Measurements from ENCODE around the gene POFUT2. TPM values are rescaled to one million over a fixed set of nuclear protein-coding genes. Genes with fewer than 3 reads are reported as not detected.

The POFUT2 gene
- total RNA-seq, 1 donor from 2014 or later: 42.6 TPM

GRCh38 chr21:45297869-45298268 is 10.2 kb upstream of the POFUT2 start:
- DNase-seq (ENCODE audit: low spot score): no peak

GRCh38 chr21:45297329-45297728 is 9.6 kb upstream of the POFUT2 start:
- no peak for DNase-seq (ENCODE audit: low spot score)

GRCh38 chr21:45296638-45297037 is 8.9 kb upstream of the POFUT2 start:
- no peak for DNase-seq (ENCODE audit: low spot score)

- DNase-seq (ENCODE audit: low spot score): peak; percentile 43
Observed at GRCh38 chr21:45295576-45296365, 8.1 kb upstream of the POFUT2 start.

GRCh38 chr21:45294509-45295291 is 7.0 kb upstream of the POFUT2 start:
- DNase-seq (ENCODE audit: low spot score): peak; percentile 85

GRCh38 chr21:45293726-45294401 is 6.2 kb upstream of the POFUT2 start:
- peak; percentile 50 for DNase-seq (ENCODE audit: low spot score)

GRCh38 chr21:45293220-45293725 is 5.6 kb upstream of the POFUT2 start:
- peak; percentile 47 for DNase-seq (ENCODE audit: low spot score)

- peak; percentile 87 for DNase-seq (ENCODE audit: low spot score)
Observed at GRCh38 chr21:45292399-45293219, 4.9 kb upstream of the POFUT2 start.

GRCh38 chr21:45291613-45292398 is 4.1 kb upstream of the POFUT2 start:
- peak; percentile 46 for DNase-seq (ENCODE audit: low spot score)

- peak; percentile 46 for DNase-seq (ENCODE audit: low spot score)
Observed at GRCh38 chr21:45290948-45291612, 3.4 kb upstream of the POFUT2 start.

- DNase-seq (ENCODE audit: low spot score): peak; percentile 37
Observed at GRCh38 chr21:45289655-45290515, 2.2 kb upstream of the POFUT2 start.

GRCh38 chr21:45289134-45289533 is 1.4 kb upstream of the POFUT2 start:
- no peak for DNase-seq (ENCODE audit: low spot score)

GRCh38 chr21:45288441-45288841 is 746 bp upstream of the POFUT2 start:
- peak; percentile 46 for DNase-seq (ENCODE audit: low spot score)

- DNase-seq (ENCODE audit: low spot score): peak; percentile 40
Observed at GRCh38 chr21:45286671-45287437, 841 bp downstream of the POFUT2 start.

- DNase-seq (ENCODE audit: low spot score): peak; percentile 39
Observed at GRCh38 chr21:45285266-45285931, 2.3 kb downstream of the POFUT2 start.

- no peak for DNase-seq (ENCODE audit: low spot score)
Observed at GRCh38 chr21:45284456-45284741, 3.3 kb downstream of the POFUT2 start.

GRCh38 chr21:45283611-45284455 is 3.9 kb downstream of the POFUT2 start:
- DNase-seq (ENCODE audit: low spot score): peak; percentile 39
